Measurements from ENCODE around the gene KCTD10. TPM values are rescaled to one million over a fixed set of nuclear protein-coding genes. Genes with fewer than 3 reads are reported as not detected.
"Not testable (repeated sequence)": the region's sequence is repeated elsewhere in the genome, so short reads cannot be mapped to it uniquely, and the experiment has no call there.

KCTD10 gene
- total and polyA plus RNA-seq, 7 donors, result 7.4 to 21.8 (median 16.0) TPM

GRCh38 chr12:109421355-109422087 lies 55.6 kb downstream of the KCTD10 start:
- no peak overlapping the region for H3K4me3 ChIP-seq
- WGBS, 3 donors, result 79 to 82% (median 79%) methylated on average over 8 of the region's 8 CpGs
- no peaks in the 10 kb centered on the region for H3K9me3 ChIP-seq
- ATAC-seq (no peak), DNase-seq (no peak)
- no peaks in the 10 kb centered on the region for H3K36me3 ChIP-seq (ENCODE audit: insufficient read depth in 1 of 2, low read depth in 1 of 2)
- no peak for TF ChIP-seq CTCF (IDR thresholded peaks at IDR 0.05)
- intact Hi-C loops (cut with DNase I), result no loop called here
- no peak overlapping the region for H3K27ac ChIP-seq
- no peaks in the 10 kb centered on the region for H3K4me1 ChIP-seq
- peaks cover 0 to 7% (median 0%) of the 10 kb centered on the region in 3 donors for H3K27me3 ChIP-seq (ENCODE audit: insufficient read depth in 3 of 3, low read length in 2 of 3)

- no peak for TF ChIP-seq CTCF (IDR thresholded peaks at IDR 0.05)
- no peak for DNase-seq
- no peaks in the 10 kb centered on the region for H3K36me3 ChIP-seq (ENCODE audit: insufficient read depth in 1 of 2, low read depth in 1 of 2)
- no peaks in the 10 kb centered on the region for H3K4me1 ChIP-seq
- WGBS, 3 donors, result 36 to 51% (median 46%) methylated on average over 4 of the region's 4 CpGs
- no peaks in the 10 kb centered on the region for H3K9me3 ChIP-seq
- no peak overlapping the region for H3K4me3 ChIP-seq
- H3K27ac ChIP-seq, result no peak overlapping the region
- intact Hi-C loops (cut with DNase I), result no loop called here
- H3K27me3 ChIP-seq (ENCODE audit: insufficient read depth in 3 of 3, low read length in 2 of 3), result peaks cover 0 to 6% (median 0%) of the 10 kb centered on the region in 3 donors
- ATAC-seq, result no peak
Measured at GRCh38 chr12:109418848-109419480, 58.1 kb downstream of the KCTD10 start.

- H3K36me3 ChIP-seq (ENCODE audit: insufficient read depth in 1 of 2, low read depth in 1 of 2); DNase-seq; H3K27ac ChIP-seq; H3K4me1 ChIP-seq; H3K9me3 ChIP-seq; intact Hi-C loops (cut with DNase I); ATAC-seq; H3K4me3 ChIP-seq: not testable (repeated sequence)
- 97 to 98% (median 98%) methylated on average over 4 of the region's 4 CpGs for WGBS, 3 donors
- H3K27me3 ChIP-seq (ENCODE audit: insufficient read depth in 3 of 3, low read length in 2 of 3), result peaks cover 0 to 11% (median 0%) of the 10 kb centered on the region in 3 donors
Measured at GRCh38 chr12:109406147-109406546, 71.0 kb downstream of the KCTD10 start.

GRCh38 chr12:109404841-109405240 lies 72.3 kb downstream of the KCTD10 start:
- intact Hi-C loops (cut with DNase I); H3K9me3 ChIP-seq; ATAC-seq; H3K4me3 ChIP-seq; DNase-seq; H3K27ac ChIP-seq; H3K36me3 ChIP-seq (ENCODE audit: insufficient read depth in 1 of 2, low read depth in 1 of 2); H3K4me1 ChIP-seq: not testable (repeated sequence)
- H3K27me3 ChIP-seq (ENCODE audit: insufficient read depth in 3 of 3, low read length in 2 of 3), result peaks cover 0 to 14% (median 0%) of the 10 kb centered on the region in 3 donors
- 92 to 97% (median 96%) methylated on average over 2 of the region's 2 CpGs for WGBS, 3 donors

Other genes starting within 250 kb of the KCTD10 start
- gene FOXN4, start 168.0 kb downstream of the KCTD10 start, total RNA-seq, result not detected
- under 1 TPM in 2 of 3 donors, not detected in 1; 0.01 to 0.03 TPM for gene FOXN4, start 168.0 kb downstream of the KCTD10 start, polyA plus RNA-seq
- under 1 TPM in 1 of 4 donors, not detected in 3; 0.10 TPM for gene MYO1H, start 129.4 kb downstream of the KCTD10 start, total RNA-seq
- gene MYO1H, start 129.4 kb downstream of the KCTD10 start, polyA plus RNA-seq, result not detected
- 10 to 100 TPM; 41.7 to 50.8 (median 46.3) TPM for gene UBE3B, start 334 bp upstream of the KCTD10 start, total RNA-seq
- 10 to 100 TPM; 13.5 to 45.0 (median 14.4) TPM for gene UBE3B, start 334 bp upstream of the KCTD10 start, polyA plus RNA-seq
- 10 to 100 TPM; 28.5 to 43.3 (median 38.1) TPM for gene MMAB, start 96.2 kb upstream of the KCTD10 start, total RNA-seq
- gene MMAB, start 96.2 kb upstream of the KCTD10 start, polyA plus RNA-seq, result 10 to 100 TPM; 17.3 to 34.6 (median 24.7) TPM
- gene MVK, start 96.5 kb upstream of the KCTD10 start, total RNA-seq, result 10 to 100 TPM in 1 of 4 donors, 1 to 10 TPM in 3; 7.5 to 11.4 (median 8.7) TPM
- gene MVK, start 96.5 kb upstream of the KCTD10 start, polyA plus RNA-seq, result 10 to 100 TPM in 2 of 3 donors, 1 to 10 TPM in 1; 6.4 to 10.5 (median 10.2) TPM
- gene FAM222A, start 236.5 kb upstream of the KCTD10 start, total RNA-seq, result 1 to 10 TPM; 1.8 to 6.1 (median 5.5) TPM
- 10 to 100 TPM in 1 of 3 donors, 1 to 10 TPM in 1, under 1 TPM in 1; 0.59 to 15.8 (median 3.3) TPM for gene FAM222A, start 236.5 kb upstream of the KCTD10 start, polyA plus RNA-seq